GM21515 (cell line): Measurements from ENCODE around the gene EFTUD2.

Experiments
- ATAC-seq: cut with Tn5 transposase; IDR thresholded peaks from one replicate; pipeline ENCODE4 v1.9.1; 2021; ENCODE audit not compliant: unreplicated experiment

Gene EFTUD2

DNA sequence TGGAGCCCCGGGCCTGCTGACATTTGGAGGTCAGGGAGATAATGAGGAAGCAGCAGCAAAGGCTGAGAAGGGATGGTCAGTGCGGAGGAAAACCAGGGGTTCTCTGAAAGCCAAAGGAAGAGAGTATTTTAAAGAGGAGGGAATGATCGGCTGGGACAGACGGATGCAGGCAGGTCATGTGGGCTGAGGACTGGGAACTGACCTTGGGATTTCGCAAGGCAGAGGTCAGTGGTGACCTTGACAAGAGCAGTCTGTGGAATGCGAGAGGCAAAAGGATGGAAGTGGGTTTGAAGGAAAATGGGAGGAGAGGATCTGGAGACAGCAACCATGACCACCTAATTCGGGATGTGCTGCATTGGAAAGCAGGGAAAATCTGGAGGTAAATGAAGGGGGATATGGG lies 10.2 kb downstream of the EFTUD2 start:
- no peak for ATAC-seq

DNA sequence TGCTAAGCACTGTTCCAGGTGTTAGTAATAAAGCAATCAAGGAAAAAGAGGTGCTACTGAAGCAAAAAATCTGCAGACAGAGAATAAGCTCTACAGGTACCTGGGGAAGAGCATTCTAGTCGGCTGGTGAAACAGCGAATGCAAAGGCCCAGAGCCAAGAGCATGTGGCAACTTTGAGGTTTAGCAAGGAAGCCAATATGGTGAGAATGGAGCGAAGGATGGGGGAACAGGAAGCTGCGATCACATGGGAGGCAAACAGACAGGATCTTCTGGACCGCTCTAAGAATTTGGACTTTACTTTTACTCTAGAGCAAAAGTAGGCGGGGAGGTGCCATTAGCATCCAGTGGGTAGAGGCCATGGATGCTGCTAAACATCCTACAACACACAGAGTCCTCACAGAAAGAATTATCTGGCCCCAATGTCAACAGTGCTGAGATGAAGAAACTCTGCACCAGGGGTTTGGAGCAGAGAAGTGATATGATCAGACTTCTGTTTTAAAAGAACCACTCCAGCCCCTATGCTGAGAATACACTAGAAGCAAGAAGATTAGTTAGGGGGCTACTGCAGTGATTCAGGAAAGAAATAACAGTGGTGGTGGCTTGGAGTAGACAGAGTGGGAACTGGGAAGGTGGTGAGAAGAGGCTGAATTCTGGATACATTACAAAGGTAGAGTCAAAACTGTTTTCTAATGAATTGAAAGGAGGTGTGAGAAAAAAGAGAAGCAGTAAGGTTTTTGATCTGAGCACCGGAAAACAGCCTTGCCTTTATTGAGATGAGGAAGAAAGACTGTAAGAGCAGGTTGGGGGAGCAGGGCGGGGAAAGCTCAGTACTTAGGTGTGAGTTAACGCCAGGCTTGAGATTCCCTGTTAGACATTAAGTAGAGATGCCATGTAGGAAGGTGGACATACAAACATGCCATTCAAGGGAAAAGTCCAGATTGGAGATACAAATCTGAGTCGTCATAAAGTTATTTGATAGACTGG lies 11.0 kb downstream of the EFTUD2 start:
- no peak for ATAC-seq

DNA sequence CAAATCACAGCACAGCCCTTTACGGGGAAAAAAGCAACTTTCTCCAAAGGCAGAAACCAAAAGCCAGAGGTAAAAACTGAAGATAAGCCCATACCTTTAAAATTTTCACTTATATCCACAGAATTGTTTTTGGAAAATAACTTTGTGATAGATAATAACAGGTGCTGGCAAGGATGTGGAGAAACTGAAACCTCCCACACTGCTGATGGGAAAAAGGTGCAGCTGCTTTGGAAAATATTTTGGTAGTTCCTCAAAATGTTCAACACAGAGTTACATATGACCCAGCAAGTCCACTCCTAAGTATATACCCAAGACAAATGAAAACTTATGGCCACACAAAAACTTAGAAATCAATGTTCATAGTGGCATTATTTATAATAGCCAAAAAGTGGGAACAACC lies 12.2 kb downstream of the EFTUD2 start:
- no peak for ATAC-seq

DNA sequence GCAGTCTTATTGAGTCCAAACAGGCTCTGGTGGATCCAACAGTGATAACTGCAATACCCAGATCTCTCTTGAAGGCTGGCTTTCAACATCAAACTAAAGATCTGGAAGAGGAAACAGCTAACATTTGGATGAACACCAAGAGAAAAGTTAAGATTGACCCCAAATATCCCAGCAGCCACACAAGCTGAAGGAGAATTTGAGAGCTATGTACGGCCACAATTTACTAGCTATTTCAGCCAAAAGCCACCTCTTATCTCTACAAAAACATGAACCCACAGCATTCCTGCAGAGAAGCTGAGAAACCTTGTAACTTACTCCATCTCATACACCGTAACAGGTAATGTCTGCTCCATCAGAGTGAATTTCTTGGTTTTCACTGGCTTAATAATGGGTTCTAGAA lies 14.3 kb downstream of the EFTUD2 start:
- ATAC-seq, result no peak

DNA sequence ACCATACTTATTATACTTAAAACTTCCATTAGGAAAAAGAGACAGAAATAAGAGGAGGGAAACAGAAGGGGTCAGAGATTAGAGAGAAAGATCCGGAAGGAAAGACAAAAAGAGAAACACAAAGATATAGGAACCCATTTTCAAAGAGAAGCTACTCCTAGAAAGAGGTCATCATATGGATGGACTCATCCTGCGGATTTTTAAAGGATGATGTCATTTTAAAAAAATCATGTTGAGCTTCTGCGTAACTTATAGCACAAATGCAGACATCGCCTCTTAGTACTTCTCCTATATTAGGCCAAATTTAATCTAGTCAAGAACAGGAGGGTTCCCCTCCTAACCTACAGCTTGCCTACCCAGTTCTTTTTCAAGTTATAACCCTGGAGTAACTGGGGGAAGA lies 18.1 kb downstream of the EFTUD2 start:
- ATAC-seq, result no peak

DNA sequence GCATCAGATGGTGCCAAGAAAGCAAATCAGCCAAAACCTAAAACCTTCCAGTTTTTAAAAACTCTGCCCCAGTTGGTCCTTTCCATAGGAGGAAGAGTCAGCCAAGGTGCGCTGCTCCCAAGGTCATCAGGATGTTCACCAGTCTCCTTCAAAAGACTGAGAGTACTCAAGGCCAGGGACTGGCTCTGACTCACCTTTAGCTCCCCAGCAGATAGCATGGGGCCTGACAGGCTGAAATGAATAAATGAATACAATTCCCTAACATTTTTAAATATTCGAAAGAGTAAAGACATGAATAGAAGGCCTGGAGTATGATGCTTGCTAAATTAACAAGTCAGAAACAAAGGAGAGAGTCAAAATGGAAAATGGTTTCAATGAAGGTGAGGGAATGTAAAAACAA lies 19.2 kb downstream of the EFTUD2 start:
- ATAC-seq, result no peak

DNA sequence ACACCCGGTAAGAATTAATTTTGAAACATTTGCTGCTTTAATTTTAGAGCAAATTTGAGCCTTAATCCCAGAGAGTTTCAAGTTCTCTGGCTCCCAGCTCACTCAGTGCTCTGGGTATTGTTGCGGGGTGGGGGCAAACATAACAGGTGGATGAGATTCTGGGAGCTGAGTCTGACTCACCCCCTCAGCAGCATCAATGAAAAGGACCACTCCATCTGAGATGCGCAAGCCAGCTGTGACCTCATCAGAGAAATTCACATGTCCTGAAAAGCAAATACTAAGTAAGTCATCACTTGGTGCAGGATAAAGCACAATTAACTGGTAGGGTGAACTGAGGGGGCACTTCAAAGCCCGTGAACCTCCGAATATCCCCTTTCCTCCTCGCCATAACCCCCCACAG lies 19.9 kb downstream of the EFTUD2 start:
- no peak for ATAC-seq

DNA sequence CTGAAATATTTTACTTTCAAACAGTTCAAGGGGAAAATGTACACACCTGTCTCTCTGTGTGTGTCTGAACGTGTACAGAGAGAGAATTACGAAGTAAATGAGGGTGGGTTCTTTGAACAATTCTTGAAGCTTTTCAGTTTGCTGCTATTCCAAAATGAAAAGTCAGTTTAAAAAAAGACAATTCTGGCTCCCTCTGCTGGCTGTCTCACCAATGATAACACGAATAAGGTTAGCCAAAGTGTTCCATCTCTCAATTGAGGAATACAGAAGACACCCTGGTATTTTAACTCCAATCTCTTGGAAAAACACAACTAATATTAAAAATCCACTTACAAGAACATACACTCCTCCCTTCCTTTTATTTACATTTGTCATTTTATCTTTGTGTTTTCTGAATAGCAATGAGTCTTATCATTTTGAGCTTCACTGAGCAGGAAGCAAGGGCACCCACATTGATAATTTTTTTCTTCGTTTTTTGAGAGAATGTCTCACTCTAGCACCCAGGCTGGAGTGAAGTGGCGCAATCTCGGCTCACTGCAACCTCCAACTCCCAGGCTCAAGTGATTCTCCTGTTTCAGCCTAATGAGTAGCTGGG lies 20.5 kb downstream of the EFTUD2 start:
- no peak for ATAC-seq

DNA sequence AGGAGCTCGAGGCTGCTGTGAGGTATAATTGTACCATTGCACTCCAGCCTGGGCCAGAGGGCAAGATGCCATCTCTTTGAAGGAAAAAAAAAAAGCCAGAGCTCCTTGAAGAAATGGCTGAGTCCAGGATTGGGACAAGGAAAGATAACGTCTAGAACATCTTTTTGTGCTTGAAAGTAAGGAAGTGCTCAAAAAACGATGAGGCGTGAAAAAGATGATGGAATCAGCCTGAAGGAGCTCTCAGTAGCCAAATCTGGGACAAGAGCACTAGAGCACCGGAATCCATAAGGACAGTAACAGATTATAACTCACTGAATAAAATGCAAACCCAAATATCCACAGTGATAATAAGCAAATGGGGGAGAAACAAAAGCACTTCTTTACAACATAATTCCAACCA lies 22.1 kb downstream of the EFTUD2 start:
- no peak for ATAC-seq

DNA sequence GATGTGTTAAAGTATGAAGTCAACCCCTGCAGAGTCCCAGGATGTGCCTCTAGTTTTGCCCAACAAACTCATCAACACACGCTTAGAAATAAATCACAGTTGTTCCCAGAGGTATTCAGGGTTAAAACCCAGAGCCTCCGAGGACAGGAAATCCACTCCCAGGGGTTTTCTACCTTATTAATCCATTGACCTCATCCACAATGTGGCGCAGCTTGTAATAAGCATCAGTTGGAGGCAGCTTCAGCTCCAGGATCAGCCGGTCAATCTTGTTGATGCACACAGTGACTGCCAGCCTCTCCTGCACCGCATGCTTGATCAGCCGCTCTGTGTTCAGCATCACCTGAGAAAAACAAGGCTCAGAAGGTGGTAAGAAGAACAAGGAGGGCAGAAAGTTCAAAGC lies 23.5 kb downstream of the EFTUD2 start:
- no peak for ATAC-seq

DNA sequence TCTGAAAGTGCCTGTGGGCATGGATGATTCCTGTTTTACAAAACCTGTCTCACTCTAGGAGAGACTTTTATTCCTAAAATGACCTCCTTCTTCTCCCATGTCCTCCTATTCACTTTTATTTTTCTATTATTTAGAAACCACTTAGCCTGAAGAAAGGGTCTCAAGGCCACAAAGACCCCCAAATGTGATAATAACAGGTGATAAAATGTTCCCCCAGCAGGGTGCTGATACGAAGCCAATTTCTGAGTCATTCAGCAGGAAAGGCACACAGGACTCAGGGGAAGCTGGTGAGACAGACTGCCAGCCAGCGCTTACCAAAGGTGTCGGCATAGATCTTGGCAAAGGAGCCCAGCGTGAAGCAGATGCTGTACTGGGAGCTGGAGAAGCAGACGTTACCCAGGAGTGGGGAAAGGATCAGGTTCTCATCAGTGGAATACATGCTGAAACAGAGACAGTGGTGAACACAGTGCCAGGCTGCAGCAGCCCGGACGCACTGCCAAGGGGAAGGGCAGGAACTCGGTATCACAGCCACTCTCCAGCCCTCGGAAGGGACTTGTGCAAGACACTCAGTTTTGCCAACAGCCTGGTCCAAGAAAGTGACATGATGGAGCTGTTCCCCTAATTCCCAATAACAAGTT lies 27.0 kb downstream of the EFTUD2 start:
- ATAC-seq, result no peak

DNA sequence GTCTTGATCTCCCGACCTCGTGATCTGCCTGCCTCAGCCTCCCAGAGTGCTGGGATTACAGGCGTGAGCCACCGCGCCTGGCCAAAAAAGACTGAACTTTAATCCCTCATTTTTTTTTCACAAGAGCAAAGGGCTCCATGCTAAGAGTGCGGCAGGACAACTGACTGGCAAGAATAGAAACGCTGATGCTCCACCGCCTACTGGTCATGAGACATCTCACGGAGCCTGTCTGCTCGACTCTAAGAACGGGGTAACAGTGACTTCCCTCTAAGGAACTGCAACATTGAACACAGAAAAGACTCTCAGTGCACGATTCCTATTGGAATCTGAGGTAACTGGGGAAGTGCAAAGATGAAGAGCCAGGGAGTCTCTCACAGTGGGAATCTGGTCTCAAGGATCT lies 27.7 kb downstream of the EFTUD2 start:
- no peak for ATAC-seq

DNA sequence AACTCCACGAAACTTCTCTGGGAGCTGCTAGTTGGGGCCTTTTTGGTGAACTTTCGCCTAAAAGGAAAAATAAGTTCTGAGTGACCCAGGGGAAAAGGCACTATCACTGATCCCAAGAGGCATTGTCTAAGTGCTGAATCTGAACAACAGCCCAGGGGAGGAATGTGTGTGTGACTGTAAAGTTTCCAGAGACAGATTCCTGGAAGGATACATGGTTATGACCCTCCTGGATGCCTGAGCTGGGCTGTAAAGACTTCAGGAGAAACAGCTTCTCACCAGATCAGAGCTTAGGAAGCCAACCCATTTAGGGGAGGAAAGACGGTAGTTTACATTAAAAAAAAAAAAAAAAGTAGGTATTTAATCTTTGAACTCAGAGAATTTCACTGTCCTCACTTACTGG lies 31.4 kb downstream of the EFTUD2 start:
- no peak for ATAC-seq

DNA sequence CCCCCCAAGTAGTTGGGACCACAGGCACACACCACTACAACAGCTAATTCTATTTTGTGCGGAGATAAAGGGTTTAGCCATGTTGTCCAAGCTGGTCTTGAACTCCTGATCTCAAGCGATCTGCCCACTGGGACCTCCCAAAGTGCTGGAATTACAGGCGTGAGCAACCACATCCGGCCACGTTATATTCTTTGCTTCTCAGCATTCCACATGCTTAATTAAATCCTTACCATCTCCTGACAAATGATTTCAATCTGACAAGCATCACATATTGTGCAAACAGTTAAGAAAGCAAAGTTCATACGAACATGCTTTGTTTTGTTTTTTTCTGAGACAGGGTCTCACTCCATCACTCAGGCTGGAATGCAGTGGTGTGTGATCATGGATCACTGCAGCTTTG lies 33.3 kb downstream of the EFTUD2 start:
- ATAC-seq, result no peak

DNA sequence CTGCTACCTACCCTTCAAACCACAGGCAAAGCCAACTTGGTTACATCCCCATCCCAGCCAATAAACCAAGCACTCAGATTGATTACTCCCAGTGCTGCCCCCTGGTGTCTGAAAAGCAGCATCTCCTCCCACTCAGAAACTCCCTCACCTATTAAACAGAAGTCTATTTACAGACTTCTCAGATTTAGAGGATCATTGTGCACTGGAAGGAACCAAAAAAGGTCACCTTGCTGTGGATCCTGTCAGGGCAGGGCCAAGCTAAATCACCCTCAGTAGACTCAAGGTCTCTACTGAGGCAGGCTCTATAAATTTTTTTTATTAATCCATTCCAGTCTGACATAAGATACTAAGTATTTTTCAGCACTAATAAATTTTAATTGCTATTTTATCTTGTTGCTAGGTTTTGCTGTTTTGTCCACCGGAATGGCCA lies 34.0 kb downstream of the EFTUD2 start:
- no peak for ATAC-seq

DNA sequence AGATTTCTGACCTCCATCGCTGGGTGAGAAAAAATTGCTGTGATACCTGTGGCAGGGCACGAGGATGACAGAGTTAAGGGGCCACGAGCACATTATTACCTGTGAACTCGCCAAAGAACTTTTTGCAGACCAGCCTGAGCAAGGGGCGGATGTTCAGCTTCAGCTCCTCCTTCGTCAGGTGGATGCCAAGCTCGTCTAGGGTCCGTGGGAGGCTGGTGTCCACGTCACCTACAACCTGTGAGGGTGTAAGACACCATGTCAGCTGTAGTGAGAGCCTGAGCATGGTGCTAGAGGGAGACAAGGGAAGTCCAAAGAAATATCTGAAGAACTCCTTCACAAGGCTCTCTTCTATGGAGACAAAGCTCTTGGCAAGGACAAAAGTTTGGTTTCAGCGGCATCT lies 34.4 kb downstream of the EFTUD2 start:
- ATAC-seq, result no peak

DNA sequence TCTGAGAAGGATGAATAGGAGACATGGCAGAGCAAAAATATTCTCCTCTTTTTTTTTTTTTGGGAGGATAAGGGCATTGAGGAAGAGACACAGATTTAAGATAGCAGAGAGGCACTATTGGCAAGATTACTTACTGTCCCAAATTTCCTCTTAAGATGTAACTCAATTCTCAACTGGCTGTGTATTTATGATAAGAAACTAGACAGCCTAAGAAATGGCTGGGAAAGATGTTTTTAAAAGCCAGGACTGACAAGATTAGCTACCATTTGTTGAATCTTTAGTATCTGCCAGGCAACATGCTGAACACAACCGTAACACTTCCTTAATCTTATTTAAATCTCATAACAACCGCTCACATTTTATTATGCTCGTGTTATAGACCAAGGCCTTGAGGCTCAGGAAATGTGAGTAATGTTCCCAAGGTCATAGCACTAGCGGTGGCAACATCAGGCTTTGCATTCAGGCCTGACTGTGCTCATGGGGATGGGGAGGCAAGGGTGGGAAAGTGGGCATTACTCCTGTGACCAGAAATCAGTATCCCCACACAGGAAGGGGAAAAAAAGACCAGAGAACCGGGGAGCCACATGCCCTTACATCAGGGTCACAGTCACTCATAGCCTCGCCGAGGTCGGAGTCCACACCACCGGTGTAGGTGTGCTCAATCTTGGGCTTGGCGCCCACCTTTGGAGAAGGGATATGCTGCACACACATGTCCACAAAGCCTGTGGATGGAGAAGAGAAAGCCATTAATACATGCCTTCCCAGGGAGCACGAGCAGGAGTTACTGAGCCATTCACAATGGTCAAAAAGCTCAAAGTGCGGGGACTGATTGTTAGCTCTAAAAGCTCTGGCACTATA lies 36.0 kb downstream of the EFTUD2 start:
- ATAC-seq, result no peak

DNA sequence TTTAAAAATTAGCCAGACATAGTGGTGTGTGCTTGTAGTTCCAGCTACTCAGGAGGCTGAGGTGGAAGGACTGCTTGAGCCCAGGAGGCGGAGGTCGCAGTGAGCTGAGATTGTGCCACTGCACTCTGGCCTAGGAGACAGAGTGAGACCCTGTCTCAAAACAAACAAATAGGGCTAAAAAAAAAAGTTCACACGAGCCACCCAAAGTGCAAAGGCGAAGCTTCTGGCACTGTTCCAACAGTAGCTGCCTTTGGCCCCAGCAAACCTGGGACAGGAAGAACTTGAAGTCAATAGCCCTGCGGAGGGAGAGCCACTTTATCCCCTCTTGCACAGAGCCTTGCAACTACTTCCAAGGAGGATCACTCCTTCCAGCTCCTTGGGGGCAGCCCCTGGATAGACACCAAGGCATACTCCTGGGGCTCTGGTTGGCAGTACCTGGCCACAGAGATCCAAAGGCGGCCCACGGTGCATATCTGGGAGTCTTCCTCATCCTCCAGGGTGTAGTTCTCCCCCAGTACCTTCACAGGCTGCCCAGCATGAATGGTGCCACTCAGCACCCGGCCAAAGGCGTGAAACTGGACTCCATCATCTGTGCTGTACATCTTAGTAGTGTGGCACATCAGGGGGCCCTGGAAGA lies 36.8 kb downstream of the EFTUD2 start:
- ATAC-seq, result no peak

DNA sequence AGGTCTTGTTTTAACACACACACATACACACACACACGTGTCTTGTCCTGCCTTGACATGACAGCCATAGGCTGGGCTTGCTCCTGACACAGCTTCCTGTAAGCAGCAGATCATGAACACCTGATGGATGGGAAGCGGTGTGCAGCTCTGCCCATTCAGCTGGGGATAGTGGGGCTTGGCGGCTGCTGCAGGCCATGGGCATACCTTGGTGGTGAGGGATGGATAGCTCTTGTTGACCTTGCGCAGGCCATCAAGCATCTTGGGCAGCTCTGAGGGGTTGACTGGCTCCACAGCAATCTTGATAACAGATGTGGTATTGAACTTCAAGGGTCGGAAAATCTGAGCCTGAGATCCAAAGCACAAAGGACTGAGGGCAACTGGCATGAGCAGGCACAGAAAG lies 39.5 kb downstream of the EFTUD2 start:
- ATAC-seq, result no peak

DNA sequence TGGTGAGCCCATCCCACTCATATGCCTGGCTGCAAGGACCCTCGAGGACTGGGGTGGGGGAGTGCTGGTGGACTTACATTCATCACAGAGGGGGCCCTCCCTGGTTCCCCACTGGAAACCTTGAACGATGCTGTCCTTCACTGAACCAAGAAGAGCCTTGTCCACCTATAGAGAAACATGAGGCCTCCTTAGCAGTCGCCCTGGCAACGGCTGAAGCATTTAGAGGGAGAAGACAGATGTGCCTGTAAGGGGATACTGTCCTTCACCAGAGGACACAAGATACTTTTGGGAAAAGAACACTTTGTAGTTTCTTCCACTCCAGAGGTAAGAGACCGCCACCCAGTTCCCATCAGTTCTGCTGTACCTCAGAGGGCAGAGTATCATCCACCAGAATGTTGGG lies 45.1 kb downstream of the EFTUD2 start:
- no peak for ATAC-seq

DNA sequence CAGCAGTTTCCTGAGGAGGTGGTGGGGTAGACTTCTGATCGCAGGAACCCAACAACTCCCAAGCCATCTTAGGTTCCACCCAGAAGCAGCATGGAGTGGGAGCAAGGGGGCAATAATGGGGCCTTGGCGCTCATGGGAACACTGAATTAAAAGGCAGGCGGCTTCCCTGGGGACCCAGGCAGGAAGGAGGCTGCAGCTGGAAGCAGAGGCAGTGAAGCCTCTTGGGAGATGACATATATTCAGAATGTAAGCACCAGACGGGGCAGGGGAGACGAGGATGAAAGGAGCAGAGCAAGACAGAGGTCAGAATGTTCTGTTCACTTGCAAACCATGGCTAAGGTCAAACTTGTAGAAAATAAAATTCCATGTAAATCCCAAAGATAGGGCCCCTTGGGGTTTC lies 48.6 kb downstream of the EFTUD2 start:
- ATAC-seq, result no peak
